Urinary bladder (tissue), 4 donors: Measurements from ENCODE around the gene GALNT17. TPM values are rescaled to one million over a fixed set of nuclear protein-coding genes. Genes with fewer than 3 reads are reported as not detected.
A peak's percentile ranks its signal among the peaks of the same experiment; 100 is the strongest.

Source experiments
- DNase-seq: peaks from one replicate; pipeline ENCODE4 v3.0.0-alpha.2; 2015; ENCODE audit errors: extremely low spot score
- H3K27ac ChIP-seq: one replicate; pipeline ENCODE4 v1.5.1; 2013; ENCODE audit warnings: low read depth, mild to moderate bottlenecking, moderate library complexity
- H3K36me3 ChIP-seq: one replicate; pipeline ENCODE4 v1.6.1; 2013; ENCODE audit warnings: mild to moderate bottlenecking, moderate library complexity; ENCODE audit not compliant: insufficient read depth
- H3K4me1 ChIP-seq: one replicate; pipeline ENCODE4 v1.6.1; 2013; ENCODE audit warnings: mild to moderate bottlenecking, moderate library complexity; ENCODE audit not compliant: insufficient read depth
- H3K4me3 ChIP-seq: one replicate; pipeline ENCODE4 v1.5.1; 2013; ENCODE audit warnings: low read depth, low read length
- WGBS: extraction: QIAGEN DNeasy Blood & Tissue Kit; methylation state at CpG from one replicate; pipeline ENCODE4 v1.1.7; 2013; 5-methylcytosine and 5-hydroxymethylcytosine counted together
- polyA plus RNA-seq: library from polyadenylated mRNA; stranded (reverse); fragments of 200-250 nt; gene quantifications from one replicate; pipeline ENCODE4 v1.2.3, GENCODE V29; 2013
- total RNA-seq: library from RNA; depleted of rRNA; stranded (reverse); fragments of >200 nt; gene quantifications from one replicate; pipeline ENCODE4 v1.2.3, GENCODE V29; 2014
- donor health status: healthy with polysubstance abuse.
- donor health status: healthy.

GALNT17 gene
- total and polyA plus RNA-seq, 2 donors, result 27.0 to 45.8 TPM

GRCh38 chr7:71286924-71287323 lies 155.0 kb downstream of the GALNT17 start:
- DNase-seq, result no peak
- no peaks in the 10 kb centered on the region for H3K36me3 ChIP-seq
- 33% methylated on average over 9 of the region's 9 CpGs for WGBS
- H3K27ac ChIP-seq, result no peak overlapping the region
- H3K4me1 ChIP-seq, result no peaks in the 10 kb centered on the region
- H3K4me3 ChIP-seq, result no peak overlapping the region

GRCh38 chr7:71290452-71290851 lies 158.5 kb downstream of the GALNT17 start:
- DNase-seq, result no peak
- no peaks in the 10 kb centered on the region for H3K4me1 ChIP-seq
- no peak overlapping the region for H3K4me3 ChIP-seq
- H3K27ac ChIP-seq, result no peak overlapping the region
- no peaks in the 10 kb centered on the region for H3K36me3 ChIP-seq
- 24% methylated on average over 4 of the region's 4 CpGs for WGBS

GRCh38 chr7:71298378-71298777 lies 166.4 kb downstream of the GALNT17 start:
- Histone ChIP-seq H3K4me3 (no peak overlapping the region), H3K4me1 (no peaks in the 10 kb centered on the region), H3K36me3 (no peaks in the 10 kb centered on the region), H3K27ac (no peak overlapping the region)
- no peak for DNase-seq
- 77% methylated on average over 6 of the region's 6 CpGs for WGBS

- 73% methylated on average over 3 of the region's 3 CpGs for WGBS
- no peak overlapping the region for H3K27ac ChIP-seq
- no peak overlapping the region for H3K4me3 ChIP-seq
- DNase-seq, result no peak
- no peaks in the 10 kb centered on the region for H3K4me1 ChIP-seq
- no peaks in the 10 kb centered on the region for H3K36me3 ChIP-seq
Measured at GRCh38 chr7:71300086-71300485, 168.1 kb downstream of the GALNT17 start.

- H3K36me3 ChIP-seq, result no peaks in the 10 kb centered on the region
- H3K27ac ChIP-seq, result no peak overlapping the region
- DNase-seq, result no peak
- no peaks in the 10 kb centered on the region for H3K4me1 ChIP-seq
- 56% methylated on average over 6 of the region's 6 CpGs for WGBS
- H3K4me3 ChIP-seq, result no peak overlapping the region
Measured at GRCh38 chr7:71300603-71301002, 168.7 kb downstream of the GALNT17 start.

GRCh38 chr7:71301167-71301566 lies 169.2 kb downstream of the GALNT17 start:
- WGBS, result 92% methylated on average over 4 of the region's 4 CpGs
- DNase-seq, result no peak
- Histone ChIP-seq H3K4me1 (no peaks in the 10 kb centered on the region), H3K27ac (no peak overlapping the region), H3K36me3 (no peaks in the 10 kb centered on the region), H3K4me3 (no peak overlapping the region)

- H3K27ac ChIP-seq, result no peak overlapping the region
- WGBS, result 12% methylated on average over 6 of the region's 6 CpGs
- DNase-seq, result peak; percentile 29
- H3K36me3 ChIP-seq, result no peaks in the 10 kb centered on the region
- no peak overlapping the region for H3K4me3 ChIP-seq
- H3K4me1 ChIP-seq, result no peaks in the 10 kb centered on the region
Measured at GRCh38 chr7:71303566-71303965, 171.6 kb downstream of the GALNT17 start.

- H3K36me3 ChIP-seq, result no peaks in the 10 kb centered on the region
- no peak overlapping the region for H3K27ac ChIP-seq
- H3K4me1 ChIP-seq, result no peaks in the 10 kb centered on the region
- no peak overlapping the region for H3K4me3 ChIP-seq
- DNase-seq, result no peak
- WGBS, result 19% methylated on average over 6 of the region's 6 CpGs
Measured at GRCh38 chr7:71308096-71308495, 176.2 kb downstream of the GALNT17 start.

GRCh38 chr7:71311576-71311975 lies 179.6 kb downstream of the GALNT17 start:
- Histone ChIP-seq H3K36me3 (no peaks in the 10 kb centered on the region), H3K4me1 (no peaks in the 10 kb centered on the region), H3K4me3 (no peak overlapping the region), H3K27ac (no peak overlapping the region)
- WGBS, result 81% methylated on average over 2 of the region's 2 CpGs
- DNase-seq, result no peak

- H3K4me3 ChIP-seq, result no peak overlapping the region
- no peaks in the 10 kb centered on the region for H3K4me1 ChIP-seq
- 81% methylated on average over 3 of the region's 3 CpGs for WGBS
- no peak for DNase-seq
- H3K36me3 ChIP-seq, result no peaks in the 10 kb centered on the region
- H3K27ac ChIP-seq, result no peak overlapping the region
Measured at GRCh38 chr7:71312755-71313490, 181.0 kb downstream of the GALNT17 start.

GRCh38 chr7:71313553-71313952 lies 181.6 kb downstream of the GALNT17 start:
- WGBS, result 23% methylated on average over 3 of the region's 3 CpGs
- Histone ChIP-seq H3K4me3 (no peak overlapping the region), H3K27ac (no peak overlapping the region), H3K36me3 (no peaks in the 10 kb centered on the region), H3K4me1 (no peaks in the 10 kb centered on the region)
- no peak for DNase-seq

GRCh38 chr7:71320916-71321315 lies 189.0 kb downstream of the GALNT17 start:
- DNase-seq, result no peak
- WGBS, result 79% methylated on average over 2 of the region's 2 CpGs
- Histone ChIP-seq H3K27ac (no peak overlapping the region), H3K4me3 (no peak overlapping the region), H3K4me1 (no peaks in the 10 kb centered on the region), H3K36me3 (no peaks in the 10 kb centered on the region)

GRCh38 chr7:71322201-71322600 lies 190.3 kb downstream of the GALNT17 start:
- WGBS, result 60% methylated on average over 6 of the region's 6 CpGs
- DNase-seq, result no peak
- Histone ChIP-seq H3K27ac (no peak overlapping the region), H3K4me3 (no peak overlapping the region), H3K4me1 (no peaks in the 10 kb centered on the region), H3K36me3 (no peaks in the 10 kb centered on the region)

- 42% methylated on average over 6 of the region's 6 CpGs for WGBS
- no peaks in the 10 kb centered on the region for H3K36me3 ChIP-seq
- no peak overlapping the region for H3K4me3 ChIP-seq
- no peak for DNase-seq
- H3K27ac ChIP-seq, result no peak overlapping the region
- H3K4me1 ChIP-seq, result no peaks in the 10 kb centered on the region
Measured at GRCh38 chr7:71323726-71324125, 191.8 kb downstream of the GALNT17 start.

GRCh38 chr7:71325151-71325550 lies 193.2 kb downstream of the GALNT17 start:
- 41% methylated on average over 5 of the region's 5 CpGs for WGBS
- DNase-seq, result no peak
- no peaks in the 10 kb centered on the region for H3K4me1 ChIP-seq
- no peaks in the 10 kb centered on the region for H3K36me3 ChIP-seq
- H3K4me3 ChIP-seq, result no peak overlapping the region
- no peak overlapping the region for H3K27ac ChIP-seq
